HEK293 (cell line): ENCODE results near the gene TADA2B.

Experiments
- CTCF ChIA-PET: fragments of 350-600 bp; formaldehyde crosslinking; extraction: SDS; loops from one replicate; lab custom pipeline; 2021; ENCODE audit warnings: antibody characterized with exemption; lab: Yijun Ruan, JAX
- POLR2A ChIA-PET: fragments of 300-600 bp; formaldehyde crosslinking; extraction: SDS; loops from one replicate; lab custom pipeline; 2020; ENCODE audit warnings: antibody characterized with exemption, inconsistent platforms; lab: Yijun Ruan, JAX
- H3K27ac ChIP-seq: fragments of 200-500 bp; sonication (Bioruptor generic); 2 replicates; pipeline ENCODE4 v1.5.1; 2014; ENCODE audit warnings: low read depth, low read length, control low read depth, inconsistent platforms; ENCODE audit errors: extremely low read depth
- H3K36me3 ChIP-seq, 2 experiments: fragments of 200-500 bp in 1 of 2; sonication (Bioruptor generic) in 1 of 2; 1 replicate in 1 of 2; 2 replicates in 1 of 2; pipeline ENCODE4 v1.5.1; 2014 to 2017; ENCODE audit warnings: inconsistent platforms in 2 of 2, low read length in 2 of 2; ENCODE audit not compliant: control insufficient read depth in 2 of 2, insufficient read depth in 1 of 2
- H3K4me1 ChIP-seq: fragments of 200-500 bp; sonication (Bioruptor generic); 2 replicates; pipeline ENCODE4 v1.5.1; 2014; ENCODE audit warnings: mild to moderate bottlenecking, low read length, inconsistent platforms; ENCODE audit not compliant: control insufficient read depth, insufficient read depth
- H3K4me3 ChIP-seq: 2 replicates; pipeline ENCODE4 v1.5.1; 2011; ENCODE audit warnings: low read depth, mild to moderate bottlenecking, control low read depth, low read length, moderate library complexity
- H3K9me3 ChIP-seq: fragments of 200-500 bp; sonication (Bioruptor generic); 2 replicates; pipeline ENCODE4 v1.5.1; 2014; ENCODE audit warnings: low read depth, low read length, inconsistent platforms; ENCODE audit not compliant: control insufficient read depth, insufficient read depth
- GLIS2 ChIP-seq: fragments of 450-650 bp; formaldehyde crosslinking; IDR thresholded peaks from 2 replicates; pipeline ENCODE4 v1.5.1; 2016; ENCODE audit warnings: missing biosample characterization, missing genetic modification characterization
- INSM2 ChIP-seq: fragments of 450-650 bp; formaldehyde crosslinking; IDR thresholded peaks from 2 replicates; pipeline ENCODE4 v1.5.1; 2016; ENCODE audit warnings: missing biosample characterization, missing genetic modification characterization
- TSHZ1 ChIP-seq: fragments of 450-650 bp; formaldehyde crosslinking; IDR thresholded peaks from 2 replicates; pipeline ENCODE4 v1.5.1; 2016; ENCODE audit warnings: missing biosample characterization, missing genetic modification characterization, borderline replicate concordance
- ZBTB10 ChIP-seq: fragments of 450-650 bp; formaldehyde crosslinking; IDR thresholded peaks from 2 replicates; pipeline ENCODE4 v1.5.1; 2016; ENCODE audit warnings: missing biosample characterization, missing genetic modification characterization
- ZBTB20 ChIP-seq: fragments of 450-650 bp; formaldehyde crosslinking; IDR thresholded peaks from 2 replicates; pipeline ENCODE4 v1.5.1; 2016; ENCODE audit warnings: missing biosample characterization, missing genetic modification characterization
- ZBTB26 ChIP-seq: fragments of 450-650 bp; formaldehyde crosslinking; optimal IDR thresholded peaks from 2 replicates; pipeline ENCODE3; 2016; ENCODE audit warnings: missing biosample characterization, mild to moderate bottlenecking, missing genetic modification characterization
- ZNF146 ChIP-seq: fragments of 450-650 bp; formaldehyde crosslinking; IDR thresholded peaks from 2 replicates; pipeline ENCODE4 v1.5.1; 2016; ENCODE audit warnings: missing biosample characterization, missing genetic modification characterization
- ZNF2 ChIP-seq: fragments of 450-650 bp; formaldehyde crosslinking; IDR thresholded peaks from 2 replicates; pipeline ENCODE4 v1.5.1; 2016; ENCODE audit warnings: missing biosample characterization, missing genetic modification characterization
- ZNF202 ChIP-seq: fragments of 450-650 bp; formaldehyde crosslinking; IDR thresholded peaks from 2 replicates; pipeline ENCODE4 v1.5.1; 2016; ENCODE audit warnings: missing biosample characterization, missing genetic modification characterization, borderline replicate concordance
- ZNF274 ChIP-seq, 2 experiments: fragments of 200-500 bp in 1 of 2; fragments of 450-650 bp in 1 of 2; sonication (Bioruptor generic) in 1 of 2; formaldehyde crosslinking in 1 of 2; IDR thresholded peaks; 2 replicates each; pipeline versions ENCODE4 v1.5.1 to v1.6.1; 2014 to 2016; ENCODE audit warnings: borderline replicate concordance in 1 of 2, inconsistent platforms in 1 of 2, low read length in 1 of 2, missing biosample characterization in 1 of 2, missing genetic modification characterization in 1 of 2
- ZNF362 ChIP-seq: fragments of 450-650 bp; formaldehyde crosslinking; IDR thresholded peaks from 2 replicates; pipeline ENCODE4 v1.5.1; 2016; ENCODE audit warnings: missing biosample characterization, missing genetic modification characterization
- ZNF391 ChIP-seq: fragments of 450-650 bp; formaldehyde crosslinking; IDR thresholded peaks from 2 replicates; pipeline ENCODE4 v1.5.1; 2016; ENCODE audit warnings: low read depth, missing biosample characterization, missing genetic modification characterization, borderline replicate concordance
- ZNF645 ChIP-seq: fragments of 450-650 bp; formaldehyde crosslinking; IDR thresholded peaks from 2 replicates; pipeline ENCODE4; 2016; ENCODE audit warnings: missing biosample characterization, missing genetic modification characterization
- ZNF768 ChIP-seq: fragments of 450-650 bp; formaldehyde crosslinking; IDR thresholded peaks from 2 replicates; pipeline ENCODE4 v1.5.1; 2018; ENCODE audit warnings: missing biosample characterization, mild to moderate bottlenecking, missing genetic modification characterization

Gene TADA2B

GRCh38 chr4:7007944-7008343, 35.2 kb upstream of the TADA2B start (continued):
- TF ChIP-seq ZBTB10 (tag by site-specific recombination), result no peak
- no peak for TF ChIP-seq ZNF768
- TF ChIP-seq ZNF2 (tag by site-specific recombination), result no peak
- no peak for TF ChIP-seq ZNF274 (IDR thresholded peaks at IDR 0.05; ENCODE audit: low read length)
- no peak for TF ChIP-seq ZNF274 (tag by site-specific recombination; IDR thresholded peaks at IDR 0.05; ENCODE audit: borderline replicate concordance)

- no peak overlapping the region for H3K4me3 ChIP-seq
- ChIA-PET POLR2A (no interaction called here), CTCF (no interaction called here)
- H3K9me3 ChIP-seq, result no peaks in the 10 kb centered on the region
- H3K36me3 ChIP-seq, result peaks cover 0 to 80% of the 10 kb centered on the region in 2 experiments; a peak in 2 of 3 replicates
- no peak for TF ChIP-seq ZNF202 (tag by site-specific recombination)
- no peak for TF ChIP-seq ZBTB20 (tag by site-specific recombination)
- no peak for TF ChIP-seq ZBTB26 (tag by site-specific recombination)
- no peak for TF ChIP-seq ZNF645 (tag by site-specific recombination)
- no peak for TF ChIP-seq ZNF362
- TF ChIP-seq GLIS2, result no peak
- no peak for TF ChIP-seq INSM2 (tag by site-specific recombination)
- TF ChIP-seq ZNF391 (tag by site-specific recombination), result no peak
- TF ChIP-seq ZNF146 (tag by site-specific recombination), result no peak
- no peak for TF ChIP-seq TSHZ1 (tag by site-specific recombination)
- H3K4me1 ChIP-seq, result no peaks in the 10 kb centered on the region
- no peak overlapping the region for H3K27ac ChIP-seq
These were observed 33.6 kb upstream of the TADA2B start for GRCh38 chr4:7009564-7009963.
